B cell (primary cell): Measurements from ENCODE around the gene LCN15. TPM values are rescaled to one million over a fixed set of nuclear protein-coding genes. Genes with fewer than 3 reads are reported as not detected.

Experiments used
- ATAC-seq: fragments of 200-7000 bp; cut with Tn5 transposase; one replicate; pipeline ENCODE4 v1.10.0; 2021; ENCODE audit warnings: low read depth, mild to moderate bottlenecking, moderate number of reproducible peaks, moderate library complexity
- CTCF ChIA-PET: fragments of 350-600 bp; sonication (Branson Sonifier 250); formaldehyde crosslinking; loops from one replicate; lab custom pipeline; 2021; ENCODE audit warnings: antibody characterized with exemption, inconsistent platforms; lab: Charles Lee
- POLR2A ChIA-PET: fragments of 350-600 bp; sonication (Branson Sonifier 250); formaldehyde crosslinking; loops from one replicate; lab custom pipeline; 2021; ENCODE audit warnings: antibody characterized with exemption; lab: Charles Lee
- DNase-seq: peaks from one replicate; pipeline ENCODE4 v3.0.0; 2013
- H2AFZ ChIP-seq: 2 replicates; pipeline ENCODE4 v1.6.1; 2012; ENCODE audit warnings: mild to moderate bottlenecking, low read depth, low read length; ENCODE audit not compliant: insufficient read depth, poor library complexity, severe bottlenecking
- H3K27ac ChIP-seq, 2 donors: 1 replicate in 1 of 2; 2 replicates in 1 of 2; pipeline ENCODE4 v1.5.1; 2012 to 2013; ENCODE audit warnings: low read length in 2 of 2, mild to moderate bottlenecking in 2 of 2, moderate library complexity in 1 of 2
- H3K27me3 ChIP-seq, 4 experiments: fragments of 200-600 bp in 1 of 4; sonication (generic) in 1 of 4; replicated peaks in 1 of 4; 1 replicate in 2 of 4; 2 replicates in 2 of 4; pipeline versions ENCODE4 v1.6.1 to v1.7.0; 2013 to 2016; ENCODE audit warnings: low read length in 3 of 4, mild to moderate bottlenecking in 2 of 4, mixed read lengths in 1 of 4, moderate library complexity in 1 of 4; ENCODE audit not compliant: insufficient read depth in 4 of 4, control insufficient read depth in 3 of 4; ENCODE audit errors: control extremely low read depth in 1 of 4
- H3K36me3 ChIP-seq, 2 experiments: replicated peaks in 1 of 2; 1 replicate in 1 of 2; 2 replicates in 1 of 2; pipeline versions ENCODE4 v1.6.1 to v1.7.1; 2013; ENCODE audit warnings: low read length in 1 of 2; ENCODE audit not compliant: insufficient read depth in 2 of 2, control insufficient read depth in 1 of 2; ENCODE audit errors: control extremely low read depth in 1 of 2, extremely low read depth in 1 of 2
- H3K4me1 ChIP-seq, 2 donors: fragments of 200-600 bp in 1 of 2; sonication (generic) in 1 of 2; 1 replicate in 1 of 2; 2 replicates in 1 of 2; pipeline versions ENCODE4 v1.5.1 to v1.6.1; 2013 to 2017; ENCODE audit warnings: low read length in 2 of 2; ENCODE audit not compliant: control insufficient read depth in 2 of 2, insufficient read depth in 2 of 2
- H3K4me2 ChIP-seq: replicated peaks from 2 replicates; pipeline ENCODE3; 2012; ENCODE audit warnings: mild to moderate bottlenecking, low read depth, low read length; ENCODE audit not compliant: poor library complexity, severe bottlenecking
- H3K4me3 ChIP-seq, 5 experiments: fragments of 200-600 bp in 1 of 5; sonication (generic) in 1 of 5; 1 replicate in 3 of 5; 2 replicates in 2 of 5; pipeline versions ENCODE4 v1.5.1 to v1.7.0; 2011 to 2016; ENCODE audit warnings: low read length in 4 of 5, mild to moderate bottlenecking in 4 of 5, low read depth in 2 of 5, control low read depth in 1 of 5, moderate library complexity in 1 of 5; ENCODE audit not compliant: insufficient read depth in 1 of 5; ENCODE audit errors: control extremely low read depth in 1 of 5, extremely low read depth in 1 of 5
- H3K79me2 ChIP-seq: fragments of 200-600 bp; sonication (generic); one replicate; pipeline ENCODE4 v1.6.0; 2016; ENCODE audit warnings: low read length; ENCODE audit not compliant: control insufficient read depth, insufficient read depth
- H3K9ac ChIP-seq: fragments of 200-600 bp; sonication (generic); 2 replicates; pipeline ENCODE4 v1.6.1; 2017; ENCODE audit warnings: mild to moderate bottlenecking, low read length, moderate library complexity
- H3K9me3 ChIP-seq, 3 donors: one replicate each; pipeline versions ENCODE4 v1.6.1 to v1.7.1; 2013; ENCODE audit warnings: low read length in 2 of 3; ENCODE audit not compliant: control insufficient read depth in 2 of 3, insufficient read depth in 1 of 3; ENCODE audit errors: control extremely low read depth in 1 of 3
- H4K20me1 ChIP-seq: 2 replicates; pipeline ENCODE4 v1.6.0; 2012; ENCODE audit warnings: mild to moderate bottlenecking, low read length; ENCODE audit not compliant: insufficient read depth, control insufficient read depth, poor library complexity, severe bottlenecking
- H3K27ac Mint-ChIP-seq: one replicate; pipeline ENCODE4 v1.8.0; 2021; ENCODE audit warnings: mixed read lengths
- H3K27me3 Mint-ChIP-seq: one replicate; pipeline ENCODE4 v1.8.0; 2021; ENCODE audit warnings: mixed read lengths
- H3K4me1 Mint-ChIP-seq: one replicate; pipeline ENCODE4 v1.8.0; 2021; ENCODE audit warnings: mixed read lengths
- H3K4me3 Mint-ChIP-seq: one replicate; pipeline ENCODE4 v1.8.0; 2021; ENCODE audit warnings: mixed read lengths
- H3K9me3 Mint-ChIP-seq: one replicate; pipeline ENCODE4 v1.8.0; 2022; ENCODE audit warnings: mixed read lengths; ENCODE audit not compliant: insufficient read depth
- EZH2 ChIP-seq: IDR thresholded peaks from 2 replicates; pipeline ENCODE4 v1.6.1; 2012; ENCODE audit warnings: borderline replicate concordance, low read depth, mild to moderate bottlenecking, moderate library complexity, low read length; ENCODE audit not compliant: insufficient read depth, poor library complexity, severe bottlenecking
- WGBS: methylation state at CpG from one replicate; pipeline ENCODE4 v1.1.5; 2013; ENCODE audit warnings: missing lambda C conversion rate; ENCODE audit not compliant: insufficient coverage; 5-methylcytosine and 5-hydroxymethylcytosine counted together
- intact Hi-C: fragments of 100-400 bp; cut with micrococcal nuclease; formaldehyde crosslinking; loops from one replicate; pipeline ENCODE4 v1.10.0; 2022
- polyA plus RNA-seq: library from polyadenylated mRNA; depleted of rRNA; stranded (reverse); fragments of >200 nt; gene quantifications from 2 replicates; pipeline ENCODE4 v1.2.3, GENCODE V29; 2012
- total RNA-seq, 2 donors: library from RNA; stranded (reverse); fragments of 120-200 nt in 1 of 2; gene quantifications; 1 replicate in 1 of 2; 2 replicates in 1 of 2; pipeline versions ENCODE4 v1.2.3 to v1.2.4, GENCODE V29; 2013 to 2022
- TF ChIP-seq, protein P1 (sequence below): fragments of 200-600 bp; IDR thresholded peaks from one replicate; pipeline ENCODE4 v1.8.0; 2022; ENCODE audit warnings: antibody characterized with exemption, mild to moderate bottlenecking

Gene LCN15
- total and polyA plus RNA-seq, 2 donors (not counting 1 experiment from before 2014, with no cell fraction given) = not detected

DNA sequence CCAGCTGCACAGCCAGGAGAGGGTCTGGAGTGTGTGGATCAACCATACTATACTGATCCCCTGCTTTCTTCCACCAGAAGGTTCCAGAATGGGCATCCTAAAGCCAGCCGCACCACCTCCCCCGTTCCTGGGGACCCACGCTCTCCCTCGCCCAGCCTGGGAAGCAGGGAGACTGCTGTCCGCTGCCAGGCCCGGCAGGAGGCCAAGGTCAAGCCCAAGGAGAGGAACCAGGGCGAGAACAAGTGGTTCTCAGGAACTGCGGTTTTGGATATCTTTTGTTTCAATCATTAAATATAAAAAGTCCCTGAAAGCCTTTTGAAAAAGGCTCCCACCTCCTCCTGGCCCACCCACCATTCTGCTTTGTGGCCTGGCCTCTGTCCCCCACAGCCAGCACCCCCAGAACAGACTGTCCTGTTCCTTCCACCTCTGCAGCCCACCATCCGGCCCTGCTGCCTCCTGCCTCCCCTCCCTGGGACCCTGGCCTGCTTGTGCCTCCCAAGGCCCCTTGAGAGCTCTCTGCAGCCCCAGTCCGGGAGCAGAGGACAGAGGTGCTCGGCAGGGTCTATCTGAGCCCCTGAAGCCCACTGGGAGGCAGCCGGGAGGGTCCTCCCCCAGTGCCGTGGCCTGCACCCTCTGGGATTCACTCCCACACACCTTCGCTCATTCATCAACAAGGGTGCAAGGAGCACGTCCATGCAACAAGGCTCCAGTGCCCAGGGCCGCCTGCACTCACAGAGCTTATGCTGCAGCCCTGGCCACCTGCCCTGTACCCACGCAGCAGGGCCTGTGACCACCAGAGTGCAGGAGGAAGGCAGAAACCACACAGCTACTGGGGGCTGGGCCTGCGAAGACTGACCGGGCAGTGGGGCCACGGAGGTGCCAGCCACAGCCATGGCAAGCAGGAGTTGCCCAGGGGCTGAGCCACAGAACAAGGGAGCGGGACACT, 15.4 kb downstream of the LCN15 start:
- intact Hi-C loops = loop anchor here (1.0 kb wide), 2 partner anchors 8 to 21 kb away; no protein-coding TSS in a partner anchor

More for the DNA sequence above, 15.4 kb downstream of the LCN15 start:
- no peak overlapping the region for H3K9ac ChIP-seq
- no peaks in the 10 kb centered on the region for H3K27me3 ChIP-seq
- DNase-seq = peak; percentile 53
- H3K27me3 Mint-ChIP-seq = no peaks in the 10 kb centered on the region
- H3K4me3 Mint-ChIP-seq = peak overlapping the region; percentile 75
- no peak for TF ChIP-seq EZH2
- TF ChIP-seq, protein P1, sequence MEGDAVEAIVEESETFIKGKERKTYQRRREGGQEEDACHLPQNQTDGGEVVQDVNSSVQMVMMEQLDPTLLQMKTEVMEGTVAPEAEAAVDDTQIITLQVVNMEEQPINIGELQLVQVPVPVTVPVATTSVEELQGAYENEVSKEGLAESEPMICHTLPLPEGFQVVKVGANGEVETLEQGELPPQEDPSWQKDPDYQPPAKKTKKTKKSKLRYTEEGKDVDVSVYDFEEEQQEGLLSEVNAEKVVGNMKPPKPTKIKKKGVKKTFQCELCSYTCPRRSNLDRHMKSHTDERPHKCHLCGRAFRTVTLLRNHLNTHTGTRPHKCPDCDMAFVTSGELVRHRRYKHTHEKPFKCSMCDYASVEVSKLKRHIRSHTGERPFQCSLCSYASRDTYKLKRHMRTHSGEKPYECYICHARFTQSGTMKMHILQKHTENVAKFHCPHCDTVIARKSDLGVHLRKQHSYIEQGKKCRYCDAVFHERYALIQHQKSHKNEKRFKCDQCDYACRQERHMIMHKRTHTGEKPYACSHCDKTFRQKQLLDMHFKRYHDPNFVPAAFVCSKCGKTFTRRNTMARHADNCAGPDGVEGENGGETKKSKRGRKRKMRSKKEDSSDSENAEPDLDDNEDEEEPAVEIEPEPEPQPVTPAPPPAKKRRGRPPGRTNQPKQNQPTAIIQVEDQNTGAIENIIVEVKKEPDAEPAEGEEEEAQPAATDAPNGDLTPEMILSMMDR = no peak
- ChIA-PET POLR2A (interaction anchor here (0.8 to 5.9 kb wide), 4 partner anchors 7 to 20 kb away, joined by 4 to 60 read pairs (median 24); partner anchors contain the start of gene LCN8), CTCF (interaction anchor here (0.7 to 4.3 kb wide), 5 partner anchors 9 to 48 kb away, joined by 3 to 47 read pairs (median 12); partner anchors contain the start of gene LCN8)
- peak overlapping the region in 1 of 5 experiments; percentile 4 for H3K4me3 ChIP-seq
- H4K20me1 ChIP-seq = no peaks in the 10 kb centered on the region
- H3K4me2 ChIP-seq = peak overlapping the region; percentile 52
- no peaks in the 10 kb centered on the region for H3K36me3 ChIP-seq
- H2AFZ ChIP-seq = no peak overlapping the region
- H3K9me3 Mint-ChIP-seq = peaks cover 5% of the 10 kb centered on the region
- 24% methylated on average over 14 of the region's 21 CpGs for WGBS
- H3K79me2 ChIP-seq = no peaks in the 10 kb centered on the region
- peak; percentile 25 for ATAC-seq
- peaks cover 33 to 56% of the 10 kb centered on the region in 2 donors for H3K4me1 ChIP-seq
- peaks cover 58% of the 10 kb centered on the region for H3K4me1 Mint-ChIP-seq
- peak overlapping the region; percentile 71 to 83 for H3K27ac ChIP-seq
- peak overlapping the region; percentile 96 for H3K27ac Mint-ChIP-seq
- H3K9me3 ChIP-seq = peaks cover 4 to 32% (median 26%) of the 10 kb centered on the region in 3 donors
